Testis (tissue), 5 donors: Measurements from ENCODE around the gene BCORL1. TPM values are rescaled to one million over a fixed set of nuclear protein-coding genes. Genes with fewer than 3 reads are reported as not detected.
A peak's percentile ranks its signal among the peaks of the same experiment; 100 is the strongest.

ENCODE experiments used
- DNase-seq: peaks from one replicate; pipeline ENCODE4 v3.0.0-alpha.2; 2019
- H3K27ac ChIP-seq, 2 donors: fragments of 200-600 bp; sonication (generic); one replicate each; pipeline ENCODE4 v1.5.1; 2019
- H3K27me3 ChIP-seq: fragments of 200-600 bp; sonication (generic); one replicate; pipeline ENCODE4 v1.5.1; 2019
- H3K36me3 ChIP-seq: fragments of 200-600 bp; sonication (generic); one replicate; pipeline ENCODE4 v1.5.1; 2017; ENCODE audit warnings: low read depth; ENCODE audit errors: missing control alignments
- H3K4me1 ChIP-seq: fragments of 200-600 bp; sonication (generic); one replicate; pipeline ENCODE4 v1.5.1; 2019
- H3K4me3 ChIP-seq, 2 donors: fragments of 200-600 bp; sonication (generic); one replicate each; pipeline ENCODE4 v1.5.1; 2017 to 2019
- H3K9me3 ChIP-seq: fragments of 200-600 bp; sonication (generic); one replicate; pipeline ENCODE4 v1.5.1; 2017
- CTCF ChIP-seq, 3 experiments: fragments of 450-650 bp in 2 of 3; fragments of 200-600 bp in 1 of 3; sonication (generic) in 1 of 3; IDR thresholded peaks; one replicate each; pipeline ENCODE4 v1.5.1; 2016 to 2019; ENCODE audit warnings: antibody characterized with exemption in 3 of 3, mild to moderate bottlenecking in 2 of 3, moderate library complexity in 1 of 3
- POLR2A ChIP-seq: fragments of 450-650 bp; IDR thresholded peaks from one replicate; pipeline ENCODE4 v1.6.1; 2017; ENCODE audit warnings: antibody characterized with exemption, mild to moderate bottlenecking, moderate library complexity
- WGBS, 2 donors: methylation state at CpG; one replicate each; pipeline ENCODE4 v1.1.5; 2018; 5-methylcytosine and 5-hydroxymethylcytosine counted together
- intact Hi-C: fragments of 100-400 bp; cut with DNase I; formaldehyde crosslinking; loops from one replicate; pipeline ENCODE4 v1.15.1; 2023; ENCODE audit warnings: low total_unique reads
- long read RNA-seq, 2 donors: transcript quantifications; one replicate each; lab custom pipeline, GENCODE V29; 2026
- polyA plus RNA-seq: library from polyadenylated mRNA; stranded (reverse); fragments of 350-450 nt; fragmentation: Illumina TruSeq; extraction: RNeasy Lipid Tissue Mini Kit (QIAGEN cat#74804); gene quantifications from one replicate; pipeline ENCODE4 v1.2.3, GENCODE V29; 2014; ENCODE audit warnings: low read depth, low replicate concordance; ENCODE audit not compliant: insufficient read depth
- total RNA-seq, 2 donors: library from RNA; depleted of rRNA; stranded (reverse); fragments of >200 nt; gene quantifications; one replicate each; pipeline ENCODE4 v1.2.3, GENCODE V29; 2016

BCORL1 gene
- 10 to 100 TPM; 32.3 to 33.1 TPM for total RNA-seq
- 27.7 TPM for polyA plus RNA-seq
- long read RNA-seq, donor 1, full-length matches to known transcripts, result 4 of 4 reads
- long read RNA-seq, donor 1, partial matches to known transcripts, result 0 of 4 reads
- long read RNA-seq, donor 1, other reads (novel, unspliced or antisense), result 0 of 4 reads
- long read RNA-seq, donor 2, partial matches to known transcripts, result 7 of 7 reads
- long read RNA-seq, donor 2, other reads (novel, unspliced or antisense), result 0 of 7 reads

GRCh38 chrX:129982300-129983251 lies at the start of gene BCORL1:
Gene BCORL1, plus strand, starts transcription at chrX:129982635. Its CDS starts 22,597 bp downstream, at chrX:130005232.
- Histone ChIP-seq H3K4me1 (no peaks in the 10 kb centered on the region), H3K36me3 (no peaks in the 10 kb centered on the region), H3K4me3 (no peak within 1 kb of the TSS), H3K27ac (peak within 1 kb of the TSS in 1 of 2 donors; percentile 24), H3K27me3 (no peaks in the 10 kb centered on the region), H3K9me3 (no peaks in the 10 kb centered on the region)
- intact Hi-C loops, result no loop called here
- peak; percentile 92 for DNase-seq
- no peak for TF ChIP-seq CTCF (IDR thresholded peaks at IDR 0.05)
- TF ChIP-seq POLR2A, result peak; percentile 29
- WGBS, 2 donors, result 0 to 3% methylated on average over 22 to 45 of the region's 74 CpGs

DNA sequence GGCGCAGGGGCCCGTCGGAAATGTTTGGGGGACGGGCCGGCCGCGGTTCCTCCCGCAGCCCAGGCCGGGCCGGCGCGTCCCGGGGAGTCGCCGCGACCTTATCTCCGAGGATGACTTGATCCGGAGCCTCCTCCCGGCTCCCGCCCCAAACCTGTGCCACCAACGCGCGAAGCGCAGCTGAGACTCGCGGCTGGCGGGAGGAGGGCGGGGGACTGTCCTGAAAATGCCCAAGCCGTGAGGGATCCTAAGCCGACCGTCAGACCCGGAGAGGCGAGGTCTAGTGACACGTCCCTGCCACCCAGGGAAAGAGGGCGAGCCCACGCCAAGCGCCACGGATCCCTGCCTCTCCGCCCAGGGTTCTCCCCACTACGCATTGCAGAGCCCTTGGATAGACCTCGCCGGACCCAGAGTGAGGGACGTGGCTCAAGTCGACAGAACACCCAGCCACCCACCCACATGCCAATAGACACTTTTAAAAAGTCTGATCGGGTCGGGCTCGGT lies 49.6 kb upstream of the BCORL1 start:
- Histone ChIP-seq H3K36me3 (no peaks in the 10 kb centered on the region), H3K9me3 (no peaks in the 10 kb centered on the region), H3K27ac (peak overlapping the region in 1 of 2 donors; percentile 68), H3K27me3 (no peaks in the 10 kb centered on the region), H3K4me1 (no peaks in the 10 kb centered on the region), H3K4me3 (peak overlapping the region; percentile 20 to 53)
- 0% methylated on average over 19 of the region's 47 CpGs; no CpG with 5 or more reads in 1 of the 2 donors for WGBS, 2 donors
- no peak for TF ChIP-seq CTCF (IDR thresholded peaks at IDR 0.05)
- TF ChIP-seq POLR2A, result no peak
- intact Hi-C loops, result no loop called here
- DNase-seq, result peak; percentile 28

- Histone ChIP-seq H3K4me3 (no peak overlapping the region), H3K27ac (no peak overlapping the region), H3K9me3 (no peaks in the 10 kb centered on the region), H3K4me1 (no peaks in the 10 kb centered on the region), H3K36me3 (no peaks in the 10 kb centered on the region), H3K27me3 (no peaks in the 10 kb centered on the region)
- TF ChIP-seq CTCF (IDR thresholded peaks at IDR 0.05) (no peak), POLR2A (no peak)
- intact Hi-C loops, result no loop called here
- WGBS, 2 donors, result 28 to 38% methylated on average over 7 of the region's 7 CpGs
- DNase-seq, result no peak
These were observed 48.7 kb upstream of the BCORL1 start for GRCh38 chrX:129933700-129934099.

DNA sequence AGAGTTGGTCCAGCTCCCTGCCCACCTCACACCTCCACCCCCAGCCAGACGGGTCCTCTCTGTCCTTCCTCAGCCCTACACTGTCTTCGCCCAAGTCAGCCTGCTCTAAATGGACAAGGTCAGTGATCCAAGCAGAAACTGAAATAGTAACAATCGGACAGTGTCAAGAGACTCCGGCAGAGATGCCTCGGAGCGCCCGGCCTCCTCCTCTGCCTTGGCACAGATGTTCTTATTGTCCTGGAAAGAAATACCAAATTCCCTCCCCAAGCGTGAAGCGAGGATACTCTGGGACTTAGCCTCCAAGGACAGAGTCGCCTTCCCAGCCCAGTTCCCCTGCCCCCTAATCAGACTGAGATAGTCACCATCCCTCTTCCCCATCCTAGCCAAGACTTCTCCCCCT lies 48.0 kb upstream of the BCORL1 start:
- Histone ChIP-seq H3K27me3 (no peaks in the 10 kb centered on the region), H3K27ac (no peak overlapping the region), H3K4me1 (no peaks in the 10 kb centered on the region), H3K36me3 (no peaks in the 10 kb centered on the region), H3K9me3 (no peaks in the 10 kb centered on the region), H3K4me3 (no peak overlapping the region)
- DNase-seq, result peak; percentile 57
- TF ChIP-seq CTCF (IDR thresholded peaks at IDR 0.05) (no peak), POLR2A (no peak)
- WGBS, 2 donors, result 9 to 24% methylated on average over 3 to 5 of the region's 10 CpGs
- intact Hi-C loops, result no loop called here
